Endothelial cell of umbilical vein (primary cell): ENCODE data around the gene CFC1. TPM values are rescaled to one million over a fixed set of nuclear protein-coding genes. Genes with fewer than 3 reads are reported as not detected.
"Not testable (repeated sequence)": the region's sequence is repeated elsewhere in the genome, so short reads cannot be mapped to it uniquely, and the experiment has no call there.

Experiments used
- BruUV-seq: library from RNA; stranded (reverse); fragments of 400-500 nt; replicated peaks from 2 replicates; lab custom pipeline; 2021; lab: Mats Ljungman, UMichigan
- CTCF ChIA-PET: fragments of 300-600, 350-600 bp; sonication (Branson Sonifier 250); formaldehyde crosslinking; loops from one replicate; lab custom pipeline; 2021; ENCODE audit warnings: antibody characterized with exemption, inconsistent platforms; lab: Charles Lee
- POLR2A ChIA-PET: fragments of 300-600, 350-600 bp; sonication (Branson Sonifier 250); formaldehyde crosslinking; loops from one replicate; lab custom pipeline; 2021; ENCODE audit warnings: antibody characterized with exemption, inconsistent platforms; lab: Charles Lee
- DNase-seq: peaks from one replicate; pipeline ENCODE4 v3.0.0-alpha.2; 2011; ENCODE audit warnings: low read depth, low spot score
- FAIRE-seq: peaks from 2 replicates; lab custom pipeline; 2011; peaks lifted over from hg19 to GRCh38; lab: Jason Lieb, UNC
- H2AFZ ChIP-seq: 2 replicates; pipeline ENCODE4 v1.6.0; 2012; ENCODE audit warnings: low read depth, low read length, control low read depth, inconsistent platforms
- H3K27ac ChIP-seq: 2 replicates; pipeline ENCODE4 v1.5.1; 2011; ENCODE audit warnings: low read depth, mild to moderate bottlenecking, control low read depth, low read length, moderate library complexity; ENCODE audit not compliant: insufficient read depth
- H3K27me3 ChIP-seq, 2 experiments: 2 replicates each; pipeline versions ENCODE4 v1.6.0 to v1.6.1; 2011; ENCODE audit warnings: low read length in 2 of 2, mixed read lengths in 1 of 2; ENCODE audit not compliant: control insufficient read depth in 2 of 2, insufficient read depth in 2 of 2
- H3K36me3 ChIP-seq, 2 experiments: 2 replicates in 1 of 2; 3 replicates in 1 of 2; pipeline ENCODE4 v1.5.1; 2011; ENCODE audit warnings: low read length in 2 of 2, mild to moderate bottlenecking in 1 of 2, moderate library complexity in 1 of 2; ENCODE audit not compliant: control insufficient read depth in 2 of 2, insufficient read depth in 2 of 2; ENCODE audit errors: extremely low read depth in 1 of 2
- H3K4me1 ChIP-seq: 3 replicates; pipeline ENCODE4 v1.5.1; 2011; ENCODE audit warnings: mild to moderate bottlenecking, low read length; ENCODE audit not compliant: control insufficient read depth, insufficient read depth; ENCODE audit errors: extremely low read depth
- H3K4me2 ChIP-seq: 2 replicates; pipeline ENCODE4 v1.6.1; 2011; ENCODE audit warnings: low read length, control low read depth, mixed read lengths; ENCODE audit not compliant: insufficient read depth
- H3K4me3 ChIP-seq, 3 experiments: fragments of 200-600 bp in 1 of 3; sonication (generic), shearing (Covaris generic) in 1 of 3; replicated peaks in 1 of 3; 2 replicates each; pipeline ENCODE4 v1.5.1; 2011 to 2016; ENCODE audit warnings: control low read depth in 3 of 3, low read length in 3 of 3, mild to moderate bottlenecking in 2 of 3, inconsistent platforms in 1 of 3, low read depth in 1 of 3, moderate library complexity in 1 of 3; ENCODE audit not compliant: insufficient read depth in 1 of 3
- H3K79me2 ChIP-seq: 2 replicates; pipeline ENCODE4 v1.6.0; 2012; ENCODE audit warnings: low read length, inconsistent platforms; ENCODE audit not compliant: control insufficient read depth, insufficient read depth
- H3K9ac ChIP-seq: replicated peaks from 2 replicates; pipeline ENCODE3; 2011; ENCODE audit warnings: low read length, control low read depth; ENCODE audit not compliant: insufficient read depth; ENCODE audit errors: extremely low read depth
- H3K9me1 ChIP-seq: replicated peaks from 3 replicates; pipeline ENCODE4 v1.6.0; 2011; ENCODE audit warnings: mild to moderate bottlenecking, low read length; ENCODE audit not compliant: control insufficient read depth, insufficient read depth; ENCODE audit errors: extremely low read depth
- H3K9me3 ChIP-seq: replicated peaks from 2 replicates; pipeline ENCODE4 v1.5.1; 2012; ENCODE audit warnings: low read length, inconsistent platforms; ENCODE audit not compliant: control insufficient read depth, insufficient read depth
- H4K20me1 ChIP-seq: replicated peaks from 2 replicates; pipeline ENCODE3; 2011; ENCODE audit warnings: mild to moderate bottlenecking, low read length; ENCODE audit not compliant: control insufficient read depth, insufficient read depth; ENCODE audit errors: extremely low read depth
- dilution Hi-C: fragments of 300-500 bp; cut with MboI; formaldehyde crosslinking; loops from one replicate; pipeline ENCODE4 v1.15.0; 2019; ENCODE audit warnings: low sequenced_read_pairs; ENCODE audit not compliant: extremely low pct_ligation_motif_present
- intact Hi-C: fragments of 100-400 bp; cut with micrococcal nuclease; formaldehyde crosslinking; loops from one replicate; pipeline ENCODE4 v1.10.0; 2022
- polyA plus RNA-seq, 4 experiments: library from polyadenylated mRNA; depleted of rRNA in 3 of 4; stranded (reverse) in 3 of 4; unstranded in 1 of 4; fragments of >200 nt; gene quantifications; 2 replicates each; pipeline versions ENCODE4 v1.2.1 to v1.2.3, GENCODE V29; 2011 to 2012; ENCODE audit warnings: missing spikeins in 1 of 4
- total RNA-seq: library from RNA; stranded (reverse); gene quantifications from 2 replicates; pipeline ENCODE4 v1.2.3, GENCODE V29; 2021

CFC1 gene
- total and polyA plus RNA-seq, 2 donors (not counting 3 experiments of a cell fraction or from before 2014, with no cell fraction given), result not detected

DNA sequence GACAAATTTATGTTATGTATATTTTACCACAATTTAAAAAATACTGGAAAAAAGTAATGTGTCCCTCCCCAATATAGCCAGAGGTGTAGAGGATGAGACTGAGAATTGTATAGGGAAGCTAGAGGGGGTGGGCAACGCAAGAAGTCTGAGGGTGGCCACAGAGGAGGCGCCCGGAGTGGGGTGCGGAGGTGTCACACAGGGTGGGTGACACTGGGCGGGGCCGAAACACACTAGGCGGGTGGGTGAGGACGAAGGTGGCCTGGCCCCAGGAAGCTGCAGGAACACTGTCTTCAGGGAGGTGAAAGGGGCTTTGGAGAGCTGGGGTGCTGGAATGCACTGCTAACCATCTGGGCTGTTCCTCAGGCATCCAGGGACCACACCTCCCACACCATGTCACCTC, 42.9 kb downstream of the CFC1 start:
- H3K4me1 ChIP-seq, FAIRE-seq, H3K4me3 ChIP-seq, H3K4me2 ChIP-seq, H3K9ac ChIP-seq, BruUV-seq, H3K36me3 ChIP-seq, H3K27ac ChIP-seq, dilution Hi-C loops, H3K27me3 ChIP-seq, H3K9me3 ChIP-seq, H4K20me1 ChIP-seq, H3K9me1 ChIP-seq, CTCF ChIA-PET, POLR2A ChIA-PET, H3K79me2 ChIP-seq, intact Hi-C loops, DNase-seq, H2AFZ ChIP-seq: not testable (repeated sequence)

DNA sequence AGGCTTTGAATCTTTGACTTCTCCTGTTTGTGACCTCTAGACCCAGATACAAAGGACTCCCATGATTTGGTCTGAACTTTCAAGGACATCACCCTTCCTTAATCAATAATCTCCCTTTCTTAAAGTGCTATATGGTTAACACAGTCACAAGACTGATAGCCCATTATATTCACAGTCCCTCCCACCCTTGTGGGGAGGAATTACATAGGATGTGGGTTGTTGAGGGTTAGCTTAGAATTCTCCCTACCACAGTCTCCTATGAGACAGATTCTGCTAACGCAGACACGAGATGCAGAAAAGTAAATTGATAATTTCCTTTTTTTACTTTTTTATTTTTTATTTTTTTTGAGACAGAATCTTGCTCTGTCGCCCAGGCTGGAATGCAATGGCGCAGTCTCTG, 45.2 kb downstream of the CFC1 start:
- FAIRE-seq, intact Hi-C loops, DNase-seq, H3K4me3 ChIP-seq, H3K4me1 ChIP-seq, H3K9me1 ChIP-seq, H3K27me3 ChIP-seq, POLR2A ChIA-PET, H3K79me2 ChIP-seq, H4K20me1 ChIP-seq, H3K36me3 ChIP-seq, H3K9me3 ChIP-seq, H2AFZ ChIP-seq, CTCF ChIA-PET, H3K27ac ChIP-seq, dilution Hi-C loops, BruUV-seq, H3K9ac ChIP-seq, H3K4me2 ChIP-seq: not testable (repeated sequence)

DNA sequence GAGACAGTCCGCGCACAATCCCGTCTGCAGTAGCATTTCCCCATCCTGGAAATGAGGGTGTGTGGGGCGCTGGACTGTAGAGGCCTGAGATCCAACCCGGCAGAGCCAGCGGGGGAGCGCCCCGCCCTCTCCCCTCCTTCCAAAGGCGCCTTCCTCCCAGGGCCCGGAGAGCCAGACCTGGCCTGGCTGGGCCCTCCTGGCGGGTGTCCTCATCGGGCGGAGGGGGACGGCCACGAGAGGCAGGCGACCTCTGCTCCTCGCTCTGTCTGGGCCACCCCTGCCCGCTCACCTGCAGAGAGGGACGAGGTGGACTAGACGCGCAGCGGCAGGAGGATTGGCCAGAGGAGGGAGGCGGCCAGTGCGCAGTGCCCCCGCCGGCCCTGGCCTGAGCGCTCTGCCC, 49.9 kb downstream of the CFC1 start:
- H3K9me3 ChIP-seq, FAIRE-seq, H3K27ac ChIP-seq, intact Hi-C loops, H2AFZ ChIP-seq, H3K4me3 ChIP-seq, H4K20me1 ChIP-seq, CTCF ChIA-PET, POLR2A ChIA-PET, H3K27me3 ChIP-seq, H3K4me2 ChIP-seq, BruUV-seq, H3K4me1 ChIP-seq, H3K9me1 ChIP-seq, dilution Hi-C loops, DNase-seq, H3K9ac ChIP-seq, H3K36me3 ChIP-seq, H3K79me2 ChIP-seq: not testable (repeated sequence)

DNA sequence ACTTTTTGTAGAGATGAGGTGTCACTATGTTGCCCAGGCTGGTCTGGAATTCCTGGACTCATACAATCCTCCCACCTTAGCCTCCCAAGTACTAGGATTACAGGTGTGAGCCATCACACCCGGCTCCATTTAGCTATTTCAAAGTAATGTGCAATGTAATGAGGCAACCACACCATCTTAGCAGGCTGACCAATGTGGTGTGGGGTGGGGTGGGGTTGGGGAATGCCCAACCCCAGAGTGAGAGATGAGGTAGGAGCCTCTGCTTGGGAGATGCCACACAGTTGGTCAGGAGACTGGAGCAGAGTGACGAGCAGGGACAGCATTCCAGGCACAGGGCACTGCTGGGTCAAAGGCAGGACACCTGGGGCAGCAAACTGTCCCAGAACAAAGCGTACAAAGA, 51.0 kb downstream of the CFC1 start:
- H3K79me2 ChIP-seq, DNase-seq, CTCF ChIA-PET, POLR2A ChIA-PET, H3K36me3 ChIP-seq, H3K27ac ChIP-seq, H3K9me3 ChIP-seq, H2AFZ ChIP-seq, H3K27me3 ChIP-seq, H3K9me1 ChIP-seq, H3K4me3 ChIP-seq, H3K4me2 ChIP-seq, H3K4me1 ChIP-seq, intact Hi-C loops, H4K20me1 ChIP-seq, BruUV-seq, dilution Hi-C loops, H3K9ac ChIP-seq: not testable (repeated sequence)
- peak; percentile 26 for FAIRE-seq
